Ovary (tissue), 3 donors: Measurements from ENCODE around the gene UQCRH.
"Not testable (repeated sequence)": the region's sequence is repeated elsewhere in the genome, so short reads cannot be mapped to it uniquely, and the experiment has no call there.

Experiments
- CTCF ChIP-seq, 3 donors: fragments of 450-650 bp in 2 of 3; fragments of 200-600 bp in 1 of 3; IDR thresholded peaks; one replicate each; pipeline versions ENCODE4 v1.5.1 to v1.8.0; 2016 to 2022; ENCODE audit warnings: antibody characterized with exemption in 3 of 3, mild to moderate bottlenecking in 1 of 3
- EP300 ChIP-seq: sonication (generic); formaldehyde crosslinking; IDR thresholded peaks from one replicate; pipeline ENCODE4 v1.6.1; 2017; ENCODE audit warnings: antibody characterized with exemption
- POLR2A ChIP-seq: fragments of 450-650 bp; IDR thresholded peaks from one replicate; pipeline ENCODE4 v1.6.1; 2017; ENCODE audit warnings: antibody characterized with exemption, mild to moderate bottlenecking, moderate library complexity
- donor health status: DM: no; HTN: no; CAD: no.

- TF ChIP-seq CTCF (IDR thresholded peaks at IDR 0.05); POLR2A; EP300: not testable (repeated sequence)
These were observed 33.9 kb downstream of the UQCRH start for GRCh38 chr1:46337409-46337808.
